NCI-H1092 (cell line): ENCODE data around the gene IPMK.

Experiments used
- DNase-seq: peaks from one replicate; lab custom pipeline; 2025; lab: John Stamatoyannopoulos, UW

The IPMK gene

GRCh38 chr10:58153751-58154150, 113.9 kb downstream of the IPMK start:
- no peak for DNase-seq

DNA sequence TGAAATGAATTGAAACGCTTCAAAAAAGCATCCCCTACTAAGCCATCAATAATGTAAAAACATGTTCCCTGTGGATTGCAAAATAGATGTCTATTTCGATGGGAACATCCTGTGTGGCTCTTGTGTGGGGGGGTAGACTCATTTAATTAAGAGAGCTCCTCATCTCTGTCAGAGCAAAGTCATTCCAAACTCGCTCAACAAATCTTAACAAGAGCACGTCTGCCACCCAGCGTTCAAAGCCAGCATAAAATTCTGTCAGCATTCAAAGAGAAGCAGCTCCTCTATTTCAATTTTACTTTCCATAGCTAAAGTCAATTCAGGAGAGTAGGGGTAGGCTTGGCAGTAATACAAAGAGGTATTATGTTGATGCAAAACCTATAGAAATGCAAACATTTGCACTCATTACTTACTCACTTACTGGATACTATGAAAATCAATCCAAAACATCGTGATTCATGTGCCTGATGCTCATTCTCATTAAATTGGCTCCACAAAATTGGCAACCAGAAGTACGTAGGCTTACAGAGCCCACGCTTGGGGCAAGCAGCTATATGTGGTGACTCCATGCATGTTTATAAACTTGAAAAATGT, 114.9 kb downstream of the IPMK start:
- peak; percentile 48 for DNase-seq

DNA sequence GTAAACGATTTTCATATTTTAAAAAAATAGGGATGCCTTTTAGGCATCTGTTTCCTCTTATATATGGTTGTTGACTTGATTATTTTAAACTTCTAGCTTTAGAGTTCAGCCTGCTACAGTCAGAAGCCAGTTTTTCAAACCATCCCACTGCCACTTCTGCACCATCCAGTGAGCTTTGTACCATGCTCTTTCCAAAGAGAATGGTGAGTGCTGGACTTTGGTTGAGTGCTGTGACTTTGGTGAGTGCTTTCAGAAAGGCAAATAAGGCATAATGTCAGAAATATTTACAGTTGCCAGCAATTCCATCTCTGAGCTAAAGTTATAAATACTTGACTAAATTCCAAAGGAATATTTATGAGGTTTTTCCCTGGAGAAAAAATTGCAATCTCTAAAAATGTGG, 117.4 kb downstream of the IPMK start:
- no peak for DNase-seq

DNA sequence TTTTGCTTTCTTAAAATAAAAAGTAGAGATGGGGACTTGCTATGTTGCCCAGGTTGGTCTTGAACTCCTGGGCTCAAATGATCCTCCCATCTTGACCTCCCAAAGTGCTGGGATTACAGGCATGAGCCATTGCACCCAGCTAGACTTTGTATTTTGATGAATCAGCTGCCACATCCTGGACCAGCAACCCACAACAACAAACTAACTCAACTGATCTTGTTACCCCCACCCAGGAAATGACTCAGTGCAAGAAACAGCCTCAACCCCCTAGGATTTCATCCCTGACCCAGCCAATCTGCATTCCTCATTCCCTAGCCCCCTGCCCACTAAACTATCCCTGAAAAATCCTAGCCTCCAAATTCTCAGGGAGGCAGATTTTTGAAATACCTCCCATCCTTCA, 123.8 kb downstream of the IPMK start:
- no peak for DNase-seq
